ENCODE measurements around the gene ENDOG.

DNA sequence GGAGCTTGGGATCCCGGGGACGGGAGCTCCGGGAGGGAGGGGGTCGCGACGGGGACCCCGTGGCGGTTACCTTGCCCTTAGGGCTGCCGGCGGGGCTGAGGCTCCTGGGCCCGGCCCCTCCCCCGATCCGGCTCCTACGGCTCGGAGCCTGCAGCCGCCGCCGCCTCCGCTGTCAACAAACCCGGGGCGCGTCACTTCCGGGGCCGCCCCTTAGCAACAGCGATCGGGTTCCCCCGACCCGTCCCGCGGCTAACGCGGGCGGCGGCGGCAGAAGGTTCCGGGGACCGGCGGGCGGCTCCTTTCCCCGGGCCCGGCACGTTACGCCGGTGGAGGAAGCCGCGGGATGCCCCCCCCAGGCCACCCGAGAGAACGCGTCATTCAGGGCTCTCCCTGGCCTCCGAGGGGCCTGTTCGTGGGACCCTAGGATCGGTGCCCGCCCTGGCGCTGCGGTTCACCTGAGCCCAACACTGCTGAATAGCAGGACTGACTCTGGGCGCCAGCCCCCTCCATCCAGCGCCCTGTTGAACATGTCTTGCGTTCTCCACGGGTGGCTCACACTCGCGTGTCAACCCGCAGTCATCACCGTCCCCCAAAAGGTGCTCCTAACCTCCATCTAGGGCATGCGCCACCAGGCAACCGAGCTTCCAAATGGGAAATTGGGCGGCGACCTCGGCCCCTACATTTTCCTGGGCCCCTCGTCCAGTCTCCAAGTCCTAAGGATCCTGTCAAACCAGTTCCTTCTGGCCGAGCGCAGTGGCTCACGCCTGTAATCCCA is 46.4 kb upstream of the ENDOG start, which contains the start of gene ZER1:
- TF ChIP-seq, protein P1, sequence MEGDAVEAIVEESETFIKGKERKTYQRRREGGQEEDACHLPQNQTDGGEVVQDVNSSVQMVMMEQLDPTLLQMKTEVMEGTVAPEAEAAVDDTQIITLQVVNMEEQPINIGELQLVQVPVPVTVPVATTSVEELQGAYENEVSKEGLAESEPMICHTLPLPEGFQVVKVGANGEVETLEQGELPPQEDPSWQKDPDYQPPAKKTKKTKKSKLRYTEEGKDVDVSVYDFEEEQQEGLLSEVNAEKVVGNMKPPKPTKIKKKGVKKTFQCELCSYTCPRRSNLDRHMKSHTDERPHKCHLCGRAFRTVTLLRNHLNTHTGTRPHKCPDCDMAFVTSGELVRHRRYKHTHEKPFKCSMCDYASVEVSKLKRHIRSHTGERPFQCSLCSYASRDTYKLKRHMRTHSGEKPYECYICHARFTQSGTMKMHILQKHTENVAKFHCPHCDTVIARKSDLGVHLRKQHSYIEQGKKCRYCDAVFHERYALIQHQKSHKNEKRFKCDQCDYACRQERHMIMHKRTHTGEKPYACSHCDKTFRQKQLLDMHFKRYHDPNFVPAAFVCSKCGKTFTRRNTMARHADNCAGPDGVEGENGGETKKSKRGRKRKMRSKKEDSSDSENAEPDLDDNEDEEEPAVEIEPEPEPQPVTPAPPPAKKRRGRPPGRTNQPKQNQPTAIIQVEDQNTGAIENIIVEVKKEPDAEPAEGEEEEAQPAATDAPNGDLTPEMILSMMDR (IDR thresholded peaks at IDR 0.05) = peak in 1 of 3 donors; percentile 9
- TF ChIP-seq POLR2A (IDR thresholded peaks at IDR 0.05) = peak; percentile 65
- peak; percentile 62 to 94 (median 89) for TF ChIP-seq POLR2AphosphoS5 (IDR thresholded peaks at IDR 0.05)

All from breast epithelium (tissue), 3 donors.